ENCODE data around the gene TRIM46. TPM values are rescaled to one million over a fixed set of nuclear protein-coding genes. Genes with fewer than 3 reads are reported as not detected.
A peak's percentile ranks its signal among the peaks of the same experiment; 100 is the strongest.

Gene TRIM46
- total and polyA plus RNA-seq, 9 of the 15 experiments (the other 6 are each of a cell fraction or from before 2014, with no cell fraction given): 0.05 to 0.60 (median 0.16) TPM; not detected in 3

- TF ChIP-seq, protein P1, sequence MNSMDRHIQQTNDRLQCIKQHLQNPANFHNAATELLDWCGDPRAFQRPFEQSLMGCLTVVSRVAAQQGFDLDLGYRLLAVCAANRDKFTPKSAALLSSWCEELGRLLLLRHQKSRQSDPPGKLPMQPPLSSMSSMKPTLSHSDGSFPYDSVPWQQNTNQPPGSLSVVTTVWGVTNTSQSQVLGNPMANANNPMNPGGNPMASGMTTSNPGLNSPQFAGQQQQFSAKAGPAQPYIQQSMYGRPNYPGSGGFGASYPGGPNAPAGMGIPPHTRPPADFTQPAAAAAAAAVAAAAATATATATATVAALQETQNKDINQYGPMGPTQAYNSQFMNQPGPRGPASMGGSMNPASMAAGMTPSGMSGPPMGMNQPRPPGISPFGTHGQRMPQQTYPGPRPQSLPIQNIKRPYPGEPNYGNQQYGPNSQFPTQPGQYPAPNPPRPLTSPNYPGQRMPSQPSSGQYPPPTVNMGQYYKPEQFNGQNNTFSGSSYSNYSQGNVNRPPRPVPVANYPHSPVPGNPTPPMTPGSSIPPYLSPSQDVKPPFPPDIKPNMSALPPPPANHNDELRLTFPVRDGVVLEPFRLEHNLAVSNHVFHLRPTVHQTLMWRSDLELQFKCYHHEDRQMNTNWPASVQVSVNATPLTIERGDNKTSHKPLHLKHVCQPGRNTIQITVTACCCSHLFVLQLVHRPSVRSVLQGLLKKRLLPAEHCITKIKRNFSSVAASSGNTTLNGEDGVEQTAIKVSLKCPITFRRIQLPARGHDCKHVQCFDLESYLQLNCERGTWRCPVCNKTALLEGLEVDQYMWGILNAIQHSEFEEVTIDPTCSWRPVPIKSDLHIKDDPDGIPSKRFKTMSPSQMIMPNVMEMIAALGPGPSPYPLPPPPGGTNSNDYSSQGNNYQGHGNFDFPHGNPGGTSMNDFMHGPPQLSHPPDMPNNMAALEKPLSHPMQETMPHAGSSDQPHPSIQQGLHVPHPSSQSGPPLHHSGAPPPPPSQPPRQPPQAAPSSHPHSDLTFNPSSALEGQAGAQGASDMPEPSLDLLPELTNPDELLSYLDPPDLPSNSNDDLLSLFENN (IDR thresholded peaks at IDR 0.05; ENCODE audit: low read depth in 2 of 2, low read length in 2 of 2): no peak
Measured at GRCh38 chr1:155192346-155193274, 19.0 kb downstream of the TRIM46 start (continued).

- 0% methylated on average over 26 of the region's 38 CpGs for WGBS (ENCODE audit: insufficient coverage, low coverage, missing lambda C conversion rate)
- Histone ChIP-seq H3K36me3 (ENCODE audit: control insufficient read depth, insufficient read depth, low read length) (peaks cover 29% of the 10 kb centered on the region; the same call in 2 of the 3 replicates), H2AFZ (ENCODE audit: low read depth, low read length) (peak overlapping the region; percentile 97), H3K9me1 (ENCODE audit: control insufficient read depth, insufficient read depth, low read length) (no peaks in the 10 kb centered on the region), H3K27me3 (ENCODE audit: control insufficient read depth in 2 of 2, insufficient read depth in 2 of 2, low read length in 2 of 2) (no peaks in the 10 kb centered on the region), H4K20me1 (replicated peaks; ENCODE audit: control insufficient read depth, insufficient read depth, low read length) (no peaks in the 10 kb centered on the region), H3K4me3 (peak overlapping the region; percentile 69), H3K79me2 (ENCODE audit: control insufficient read depth, insufficient read depth, low read length) (peaks cover 30% of the 10 kb centered on the region), H3K4me1 (replicated peaks in 1 of 2; ENCODE audit: control insufficient read depth in 2 of 2, insufficient read depth in 2 of 2, low read length in 2 of 2) (peaks cover 19 to 48% of the 10 kb centered on the region in 2 experiments), H3K27ac (ENCODE audit: extremely low read depth, low read depth, low read length) (peak overlapping the region; percentile 100), H3K9me3 (replicated peaks; ENCODE audit: control insufficient read depth, insufficient read depth, low read depth, low read length) (no peaks in the 10 kb centered on the region), H3K4me2 (ENCODE audit: insufficient read depth, low read length) (peak overlapping the region; percentile 97), H3K9ac (ENCODE audit: insufficient read depth in 1 of 2, low read depth in 2 of 2, low read length in 2 of 2) (peak overlapping the region; percentile 98 to 99)
- ChIA-PET CTCF (ENCODE audit: low intra/inter-chr PET ratio) (interaction anchor here (0.8 to 1.1 kb wide), 3 partner anchors 17 to 21 kb away, joined by 3 read pairs; partner anchors contain the start of gene KRTCAP2), POLR2A (interaction anchor here (0.6 to 2.0 kb wide), 15 partner anchors 9 to 321 kb away, joined by 3 to 12 read pairs (median 3); partner anchors contain the start of genes KRTCAP2 and MTX1)
- peak; percentile 97 for FAIRE-seq
- in situ Hi-C loops (cut with MboI): no loop called here
- BruUV-seq (replicated peaks): no TSS peak
- DNase-seq (ENCODE audit: extremely low read depth in 1 of 4, low spot score in 3 of 4): peak; percentile 86 to 94 (median 89)
- intact Hi-C loops (cut with micrococcal nuclease): loop anchor here (1.0 kb wide), 2 partner anchors 17 to 34 kb away; no protein-coding TSS in a partner anchor
- ATAC-seq: peak; percentile 93
- TF ChIP-seq, protein P2, sequence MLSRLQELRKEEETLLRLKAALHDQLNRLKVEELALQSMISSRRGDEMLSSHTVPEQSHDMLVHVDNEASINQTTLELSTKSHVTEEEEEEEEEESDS (CRISPR knock-in tag; IDR thresholded peaks at IDR 0.05): no peak
- peak; percentile 73 for TF ChIP-seq RB1 (IDR thresholded peaks at IDR 0.05; ENCODE audit: low read depth)
- TF ChIP-seq ZNF785 (CRISPR knock-in tag; IDR thresholded peaks at IDR 0.05): no peak
- no peak for TF ChIP-seq HDAC3 (IDR thresholded peaks at IDR 0.05; ENCODE audit: borderline replicate concordance, partially characterized antibody)
- TF ChIP-seq, protein P3, sequence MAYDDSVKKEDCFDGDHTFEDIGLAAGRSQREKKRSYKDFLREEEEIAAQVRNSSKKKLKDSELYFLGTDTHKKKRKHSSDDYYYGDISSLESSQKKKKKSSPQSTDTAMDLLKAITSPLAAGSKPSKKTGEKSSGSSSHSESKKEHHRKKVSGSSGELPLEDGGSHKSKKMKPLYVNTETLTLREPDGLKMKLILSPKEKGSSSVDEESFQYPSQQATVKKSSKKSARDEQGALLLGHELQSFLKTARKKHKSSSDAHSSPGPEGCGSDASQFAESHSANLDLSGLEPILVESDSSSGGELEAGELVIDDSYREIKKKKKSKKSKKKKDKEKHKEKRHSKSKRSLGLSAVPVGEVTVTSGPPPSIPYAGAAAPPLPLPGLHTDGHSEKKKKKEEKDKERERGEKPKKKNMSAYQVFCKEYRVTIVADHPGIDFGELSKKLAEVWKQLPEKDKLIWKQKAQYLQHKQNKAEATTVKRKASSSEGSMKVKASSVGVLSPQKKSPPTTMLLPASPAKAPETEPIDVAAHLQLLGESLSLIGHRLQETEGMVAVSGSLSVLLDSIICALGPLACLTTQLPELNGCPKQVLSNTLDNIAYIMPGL (CRISPR knock-in tag; IDR thresholded peaks at IDR 0.05): peak; percentile 63; the same call in 1 of the 2 replicates
- TF ChIP-seq ZNF707 (CRISPR knock-in tag; conservative IDR thresholded peaks at IDR 0.05): no peak
- 0 out of 2 replicates have a peak, but pooled peaks have one; percentile 12 for TF ChIP-seq ZEB2 (IDR thresholded peaks at IDR 0.05)
- no peak for TF ChIP-seq DACH1 (IDR thresholded peaks at IDR 0.05; ENCODE audit: partially characterized antibody)
- TF ChIP-seq ZNF263 (CRISPR knock-in tag; IDR thresholded peaks at IDR 0.05; ENCODE audit: borderline replicate concordance): peak; percentile 35
- no peak for TF ChIP-seq MTF1 (CRISPR knock-in tag; IDR thresholded peaks at IDR 0.05; ENCODE audit: borderline replicate concordance)
Measured at GRCh38 chr1:155193275-155193990, 19.8 kb downstream of the TRIM46 start.
